GM12872 (cell line): ENCODE data around the gene PREX1.

Experiments
- TF ChIP-seq, protein P1 (sequence below): IDR thresholded peaks from 3 replicates; pipeline ENCODE4 v1.5.1; 2011; ENCODE audit warnings: low read depth, mild to moderate bottlenecking, low read length, moderate library complexity; ENCODE audit not compliant: insufficient read depth

Gene PREX1

DNA sequence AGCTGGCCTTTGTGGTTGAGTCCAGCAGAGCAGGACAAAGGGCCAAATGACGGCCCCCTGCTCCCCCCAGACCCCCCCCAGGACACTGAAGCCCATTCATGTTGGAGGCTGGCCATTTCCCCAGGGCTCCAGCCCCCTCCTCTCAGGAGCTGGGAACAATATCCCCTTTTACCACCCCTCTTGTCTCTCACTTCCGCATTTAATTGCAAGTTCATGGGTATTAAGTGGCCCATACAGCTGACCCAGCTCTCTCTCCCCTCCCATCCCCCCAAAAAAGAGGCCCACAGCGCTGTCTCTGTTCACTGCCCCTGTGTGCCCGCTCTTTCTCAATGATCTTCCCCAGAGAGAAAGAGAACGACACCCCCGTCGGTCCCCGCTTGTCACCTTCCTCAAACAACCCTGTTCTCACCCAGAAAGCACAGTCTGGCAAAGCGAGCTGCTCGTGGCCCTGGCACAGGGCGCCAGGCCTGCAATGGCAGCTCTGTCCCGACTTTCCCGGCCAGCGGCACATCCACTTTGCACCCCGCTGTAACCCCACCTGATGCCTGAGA, 30.4 kb downstream of the PREX1 start:
- TF ChIP-seq, protein P1, sequence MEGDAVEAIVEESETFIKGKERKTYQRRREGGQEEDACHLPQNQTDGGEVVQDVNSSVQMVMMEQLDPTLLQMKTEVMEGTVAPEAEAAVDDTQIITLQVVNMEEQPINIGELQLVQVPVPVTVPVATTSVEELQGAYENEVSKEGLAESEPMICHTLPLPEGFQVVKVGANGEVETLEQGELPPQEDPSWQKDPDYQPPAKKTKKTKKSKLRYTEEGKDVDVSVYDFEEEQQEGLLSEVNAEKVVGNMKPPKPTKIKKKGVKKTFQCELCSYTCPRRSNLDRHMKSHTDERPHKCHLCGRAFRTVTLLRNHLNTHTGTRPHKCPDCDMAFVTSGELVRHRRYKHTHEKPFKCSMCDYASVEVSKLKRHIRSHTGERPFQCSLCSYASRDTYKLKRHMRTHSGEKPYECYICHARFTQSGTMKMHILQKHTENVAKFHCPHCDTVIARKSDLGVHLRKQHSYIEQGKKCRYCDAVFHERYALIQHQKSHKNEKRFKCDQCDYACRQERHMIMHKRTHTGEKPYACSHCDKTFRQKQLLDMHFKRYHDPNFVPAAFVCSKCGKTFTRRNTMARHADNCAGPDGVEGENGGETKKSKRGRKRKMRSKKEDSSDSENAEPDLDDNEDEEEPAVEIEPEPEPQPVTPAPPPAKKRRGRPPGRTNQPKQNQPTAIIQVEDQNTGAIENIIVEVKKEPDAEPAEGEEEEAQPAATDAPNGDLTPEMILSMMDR: no peak

- TF ChIP-seq, protein P1: no peak
Observed at GRCh38 chr20:48795732-48796131, 32.1 kb downstream of the PREX1 start.

- TF ChIP-seq, protein P1: no peak
Observed at GRCh38 chr20:48794816-48795457, 32.9 kb downstream of the PREX1 start.

GRCh38 chr20:48794360-48794759, 33.4 kb downstream of the PREX1 start:
- TF ChIP-seq, protein P1: no peak

DNA sequence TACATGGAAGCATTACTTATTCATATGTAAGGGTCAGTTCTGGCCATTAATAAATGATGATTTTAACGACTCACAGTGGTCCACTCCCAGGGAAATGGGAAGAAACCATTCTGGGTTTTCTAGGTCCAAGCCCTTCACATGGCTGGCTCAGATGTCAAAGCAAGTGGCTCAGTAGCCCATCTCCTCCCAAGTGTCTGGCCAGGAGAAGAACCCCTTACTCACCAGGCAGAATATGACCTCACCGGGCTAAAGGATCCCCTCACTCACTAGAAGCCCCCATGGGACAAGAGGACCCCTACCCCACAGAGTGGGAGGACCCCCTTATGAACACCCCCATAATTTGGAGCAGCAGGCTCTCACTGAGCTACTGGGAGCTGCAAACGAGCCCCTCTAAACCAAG, 34.0 kb downstream of the PREX1 start:
- TF ChIP-seq, protein P1: no peak

DNA sequence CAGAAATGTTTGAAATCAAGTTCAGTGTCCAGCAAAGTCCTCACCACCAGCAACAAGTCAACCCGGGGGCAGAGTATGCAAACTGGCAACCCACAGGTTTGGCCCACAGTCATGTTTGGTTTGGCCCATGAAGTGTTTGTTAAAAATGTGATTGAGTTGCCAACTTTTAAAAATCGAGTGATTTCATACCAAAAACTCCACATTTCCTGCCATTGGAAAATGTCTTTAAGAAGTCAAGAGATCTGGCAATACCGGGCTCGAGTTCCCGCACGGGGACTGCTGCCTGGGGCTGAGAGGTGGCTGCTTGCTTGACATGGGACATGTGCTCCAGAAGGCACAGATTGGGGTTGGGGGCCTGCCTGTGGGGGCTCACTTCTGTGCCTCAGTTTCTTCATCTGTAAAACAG, 36.1 kb downstream of the PREX1 start:
- TF ChIP-seq, protein P1: no peak

DNA sequence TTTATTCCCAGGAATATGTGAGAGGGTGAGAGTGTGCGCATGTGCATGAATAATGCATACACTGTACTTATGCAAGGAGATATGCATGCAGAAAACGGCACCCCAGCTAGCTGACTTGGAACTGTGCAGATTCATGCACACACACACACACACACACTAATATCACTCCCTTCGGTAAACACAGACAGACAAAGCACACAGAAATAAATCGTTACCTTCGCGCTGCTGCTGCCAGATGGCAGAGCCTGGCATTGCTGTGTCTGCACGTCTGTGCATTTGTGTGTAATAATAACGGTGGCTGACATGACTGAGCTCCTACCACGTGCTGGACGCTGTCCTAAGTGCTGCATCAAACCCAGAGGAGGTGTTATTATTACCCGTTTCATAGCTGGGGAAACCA, 36.8 kb downstream of the PREX1 start:
- TF ChIP-seq, protein P1: 0 out of 3 replicates have a peak, but pooled peaks have one; percentile 16
